Erythroblast (primary cell): ENCODE measurements around the gene MTARC2.

Experiments used
- DNase-seq, 2 experiments: peaks; one replicate each; lab custom pipeline; 2025; lab: John Stamatoyannopoulos, UW
- GATA1 ChIP-seq: IDR thresholded peaks from 2 replicates; pipeline ENCODE4 v1.6.1; 2011; ENCODE audit warnings: low read depth, mild to moderate bottlenecking, control low read depth, low read length, moderate library complexity
- POLR2A ChIP-seq: IDR thresholded peaks from 2 replicates; pipeline ENCODE4 v1.6.1; 2011; ENCODE audit warnings: mild to moderate bottlenecking, low read length

MTARC2 gene

DNA sequence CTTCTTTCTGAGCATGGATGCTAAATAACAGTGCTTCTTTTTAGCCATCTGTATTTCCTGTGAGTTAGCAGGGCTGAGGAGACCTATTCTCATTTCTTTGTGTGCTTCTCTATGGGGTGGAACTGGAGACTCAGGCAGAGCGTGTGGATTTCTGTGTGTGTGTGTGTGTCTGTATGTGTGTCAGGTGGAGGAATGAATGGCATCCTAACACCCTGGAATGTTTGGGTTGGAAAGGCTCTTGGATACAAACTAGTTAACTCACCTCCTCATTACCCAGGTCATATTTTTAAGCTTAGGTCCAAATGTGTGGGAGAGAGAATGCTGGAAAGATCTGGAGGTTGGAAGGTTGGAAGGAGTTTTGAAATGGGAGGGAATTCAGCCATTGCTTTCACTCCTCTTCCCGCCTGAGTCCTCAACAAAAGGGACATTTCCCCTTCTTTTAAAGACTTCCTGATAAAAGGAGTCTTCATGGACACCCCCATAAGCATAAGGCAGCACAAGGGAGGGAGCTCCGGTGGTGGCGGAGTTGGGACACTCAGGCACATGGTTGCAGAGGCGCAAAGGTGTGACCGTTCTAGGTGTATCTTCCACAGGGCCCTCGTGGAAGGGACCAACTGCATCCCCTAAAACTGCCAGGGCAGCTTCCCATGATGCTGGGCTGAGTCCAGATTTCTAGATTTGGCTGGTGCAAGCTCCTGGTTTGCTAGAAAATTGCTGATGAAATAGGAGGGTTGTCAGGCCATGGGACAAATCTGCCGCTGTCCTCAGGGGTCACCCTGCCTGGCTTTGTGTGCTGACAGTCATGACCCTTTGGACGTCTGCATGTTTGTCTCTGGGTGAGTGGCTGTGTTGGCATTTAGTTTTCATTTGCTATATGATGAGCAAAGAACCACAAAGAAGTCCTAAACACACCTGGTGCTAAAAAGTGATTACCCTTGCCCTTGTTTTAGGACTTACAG is 76.2 kb downstream of the MTARC2 start:
- DNase-seq = no peak
- TF ChIP-seq POLR2A (no peak), GATA1 (no peak)

GRCh38 chr1:220825819-220826551 is 77.9 kb downstream of the MTARC2 start:
- TF ChIP-seq GATA1 = no peak
- TF ChIP-seq POLR2A = no peak
- DNase-seq = no peak

GRCh38 chr1:220826729-220827128 is 78.6 kb downstream of the MTARC2 start:
- TF ChIP-seq POLR2A (no peak), GATA1 (no peak)
- no peak for DNase-seq

DNA sequence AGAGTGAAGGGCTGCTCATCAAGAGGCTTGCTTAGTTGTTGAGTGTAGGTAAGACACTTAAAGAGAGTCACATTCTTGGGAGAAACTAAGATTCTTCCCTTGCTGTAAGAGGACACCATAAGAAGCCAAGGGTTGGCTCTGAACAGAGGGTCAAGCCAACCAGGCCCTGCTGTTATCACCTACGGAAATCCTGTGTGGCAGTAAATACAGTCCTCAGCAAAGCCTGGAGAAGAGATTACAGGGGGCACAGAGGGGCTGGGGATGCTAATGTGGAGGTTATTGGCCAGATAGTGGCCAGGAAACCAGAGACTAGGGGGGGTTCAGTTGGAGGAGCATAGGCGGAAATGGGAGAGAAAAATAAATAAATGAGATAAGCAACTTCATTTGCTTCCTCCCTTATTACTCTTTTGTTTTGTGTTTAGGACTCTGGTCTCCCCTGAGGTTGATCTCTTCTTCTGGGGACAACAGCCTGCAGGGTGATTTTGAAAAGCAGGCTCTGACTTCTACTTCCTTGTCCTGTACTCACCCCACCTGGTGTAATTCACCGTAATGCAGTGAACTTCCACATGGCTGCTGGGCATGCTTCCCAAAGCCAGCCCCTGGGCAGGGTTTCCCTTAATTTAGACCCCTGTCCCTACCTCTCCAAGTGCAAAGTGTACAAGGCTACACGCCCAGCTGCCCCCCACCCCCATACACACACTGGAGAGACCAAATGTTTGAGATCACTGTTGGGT is 79.5 kb downstream of the MTARC2 start:
- DNase-seq = no peak
- TF ChIP-seq POLR2A = no peak
- TF ChIP-seq GATA1 = no peak

DNA sequence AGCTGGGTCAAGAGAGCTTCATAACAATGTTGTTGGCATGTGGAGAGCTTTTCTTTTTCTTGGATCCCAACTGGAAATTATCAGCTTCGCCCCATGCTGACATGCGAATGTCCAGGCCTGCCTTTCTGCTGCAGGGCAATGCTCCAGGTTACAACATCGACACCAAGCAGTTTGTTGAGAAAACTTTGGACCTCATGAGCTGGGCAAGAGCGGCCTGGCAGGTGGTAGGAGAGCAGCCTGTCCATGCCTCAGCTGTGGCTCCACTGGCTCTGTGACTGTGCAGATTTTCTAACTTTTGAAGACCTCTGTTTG is 80.0 kb downstream of the MTARC2 start:
- no peak for DNase-seq
- TF ChIP-seq POLR2A (no peak), GATA1 (no peak)

DNA sequence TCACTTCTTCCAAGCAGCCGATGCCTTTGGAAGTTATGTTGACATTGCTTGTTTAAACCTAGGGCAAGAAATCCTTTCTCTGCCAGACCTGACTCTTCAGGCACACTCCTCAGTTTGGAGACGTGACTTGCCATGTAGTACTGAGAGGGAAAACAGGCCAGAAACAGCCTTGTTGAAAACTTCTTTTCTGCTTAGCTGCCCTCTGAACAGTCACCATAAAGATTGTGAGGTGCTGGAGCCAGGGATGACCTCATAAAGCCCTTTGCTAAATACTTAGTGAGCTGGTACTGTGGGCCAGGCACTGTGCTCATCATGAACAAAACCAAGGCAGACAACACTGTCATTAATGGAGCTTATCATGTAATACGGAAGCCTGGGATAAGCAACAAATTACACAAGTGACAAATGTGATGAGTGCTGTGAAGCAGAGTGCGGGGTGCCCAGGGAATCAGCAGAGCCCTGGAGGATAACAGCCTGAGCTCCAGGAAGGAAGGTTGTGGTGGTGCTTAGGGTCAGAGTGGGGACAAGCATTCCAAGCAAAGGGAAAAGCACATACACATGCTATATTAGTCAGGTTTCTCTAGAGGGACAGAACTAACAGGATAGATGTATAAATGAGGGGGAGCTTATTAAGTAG is 80.9 kb downstream of the MTARC2 start:
- DNase-seq = no peak
- TF ChIP-seq POLR2A (no peak), GATA1 (no peak)

- DNase-seq = no peak
- TF ChIP-seq POLR2A (no peak), GATA1 (no peak)
These were observed 85.3 kb downstream of the MTARC2 start for GRCh38 chr1:220833436-220833835.
